Activated CD8-positive, alpha-beta T cell treated with anti-CD3 and anti-CD28 coated beads for 36 hours (primary cell): ENCODE measurements around the gene MPDZ. TPM values are rescaled to one million over a fixed set of nuclear protein-coding genes. Genes with fewer than 3 reads are reported as not detected.

Source experiments
- ATAC-seq: fragments of 200-7000 bp; cut with Tn5 transposase; one replicate; pipeline ENCODE4 v1.10.0; 2021; ENCODE audit warnings: mild to moderate bottlenecking, moderate library complexity
- CTCF ChIA-PET: fragments of 350-600 bp; sonication (Branson Sonifier 250); formaldehyde crosslinking; loops from one replicate; lab custom pipeline; 2021; ENCODE audit warnings: antibody characterized with exemption; lab: Charles Lee
- POLR2A ChIA-PET: fragments of 350-600 bp; sonication (Branson Sonifier 250); formaldehyde crosslinking; loops from one replicate; lab custom pipeline; 2021; ENCODE audit warnings: antibody characterized with exemption; lab: Charles Lee
- DNase-seq: peaks from one replicate; pipeline ENCODE4 v3.0.0-alpha.2; 2020
- H3K27ac Mint-ChIP-seq: one replicate; pipeline ENCODE4 v1.8.0; 2021; ENCODE audit warnings: mild to moderate bottlenecking, mixed read lengths
- H3K27me3 Mint-ChIP-seq: one replicate; pipeline ENCODE4 v1.8.0; 2021; ENCODE audit warnings: mixed read lengths
- H3K36me3 Mint-ChIP-seq: one replicate; pipeline ENCODE4 v1.8.0; 2021; ENCODE audit warnings: low read depth, mixed read lengths
- H3K4me1 Mint-ChIP-seq: one replicate; pipeline ENCODE4 v1.8.0; 2021; ENCODE audit warnings: low read depth, mixed read lengths
- H3K4me3 Mint-ChIP-seq: one replicate; pipeline ENCODE4 v1.8.0; 2021; ENCODE audit warnings: mild to moderate bottlenecking, moderate library complexity, mixed read lengths
- H3K9me3 Mint-ChIP-seq: one replicate; pipeline ENCODE4 v1.8.0; 2021; ENCODE audit warnings: mixed read lengths
- intact Hi-C: fragments of 100-400 bp; cut with micrococcal nuclease; formaldehyde crosslinking; loops from one replicate; pipeline ENCODE4 v1.10.0; 2022
- total RNA-seq, 2 experiments: library from RNA; stranded (reverse); gene quantifications; one replicate each; pipeline ENCODE4 v1.2.3, GENCODE V29; 2021
- TF ChIP-seq, protein P1 (sequence below): fragments of 200-600 bp; IDR thresholded peaks from one replicate; pipeline ENCODE4 v1.8.0; 2022; ENCODE audit warnings: antibody characterized with exemption, mild to moderate bottlenecking

The MPDZ gene
- total RNA-seq, 2 experiments from 2014 or later: not detected

DNA sequence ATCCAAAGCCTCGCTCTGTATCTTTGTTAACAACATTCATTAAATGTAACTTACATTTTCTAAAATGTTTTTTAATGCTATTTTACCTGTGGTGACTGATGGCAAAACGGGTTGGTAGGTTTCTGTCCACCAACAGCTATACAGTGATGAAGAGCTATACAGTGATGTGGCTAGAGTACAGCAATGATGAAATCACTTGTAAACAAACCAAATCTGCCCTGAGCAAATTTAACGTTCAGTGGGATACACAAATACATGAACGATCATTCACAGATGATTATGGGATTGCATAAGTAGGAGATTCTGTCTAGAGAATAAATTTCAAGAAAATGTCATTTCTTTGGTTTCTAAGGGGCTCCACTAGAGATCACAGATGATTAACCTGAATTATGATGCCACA lies 132.7 kb downstream of the MPDZ start:
- Mint-ChIP-seq H3K4me1 (no peaks in the 10 kb centered on the region), H3K27me3 (no peaks in the 10 kb centered on the region), H3K36me3 (no peaks in the 10 kb centered on the region), H3K4me3 (no peak overlapping the region), H3K27ac (no peak overlapping the region), H3K9me3 (peaks cover 5% of the 10 kb centered on the region)
- POLR2A ChIA-PET: no interaction called here
- TF ChIP-seq, protein P1, sequence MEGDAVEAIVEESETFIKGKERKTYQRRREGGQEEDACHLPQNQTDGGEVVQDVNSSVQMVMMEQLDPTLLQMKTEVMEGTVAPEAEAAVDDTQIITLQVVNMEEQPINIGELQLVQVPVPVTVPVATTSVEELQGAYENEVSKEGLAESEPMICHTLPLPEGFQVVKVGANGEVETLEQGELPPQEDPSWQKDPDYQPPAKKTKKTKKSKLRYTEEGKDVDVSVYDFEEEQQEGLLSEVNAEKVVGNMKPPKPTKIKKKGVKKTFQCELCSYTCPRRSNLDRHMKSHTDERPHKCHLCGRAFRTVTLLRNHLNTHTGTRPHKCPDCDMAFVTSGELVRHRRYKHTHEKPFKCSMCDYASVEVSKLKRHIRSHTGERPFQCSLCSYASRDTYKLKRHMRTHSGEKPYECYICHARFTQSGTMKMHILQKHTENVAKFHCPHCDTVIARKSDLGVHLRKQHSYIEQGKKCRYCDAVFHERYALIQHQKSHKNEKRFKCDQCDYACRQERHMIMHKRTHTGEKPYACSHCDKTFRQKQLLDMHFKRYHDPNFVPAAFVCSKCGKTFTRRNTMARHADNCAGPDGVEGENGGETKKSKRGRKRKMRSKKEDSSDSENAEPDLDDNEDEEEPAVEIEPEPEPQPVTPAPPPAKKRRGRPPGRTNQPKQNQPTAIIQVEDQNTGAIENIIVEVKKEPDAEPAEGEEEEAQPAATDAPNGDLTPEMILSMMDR: no peak
- ATAC-seq: no peak
- intact Hi-C loops: no loop called here
- CTCF ChIA-PET: no interaction called here
- no peak for DNase-seq

DNA sequence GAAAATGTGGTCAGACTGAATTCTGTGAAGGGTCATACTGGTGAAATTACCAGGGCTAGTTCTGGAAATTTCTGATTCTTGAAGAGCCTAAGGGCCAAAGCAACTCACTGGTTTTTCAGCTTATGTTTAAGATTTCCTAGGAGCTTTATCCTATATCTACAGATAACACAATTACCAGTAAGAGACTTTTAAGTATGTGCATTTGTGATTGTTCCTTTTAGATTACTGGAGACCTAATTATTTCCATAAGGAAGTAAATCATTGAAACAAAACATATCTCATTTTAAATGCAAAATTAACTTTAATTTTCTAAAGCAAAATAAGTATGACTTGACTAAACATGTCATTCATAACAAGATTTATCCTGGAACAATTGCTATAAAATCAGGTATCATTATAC lies 134.2 kb downstream of the MPDZ start:
- DNase-seq (no peak), ATAC-seq (no peak)
- TF ChIP-seq, protein P1: no peak
- CTCF ChIA-PET: no interaction called here
- Mint-ChIP-seq H3K4me1 (no peaks in the 10 kb centered on the region), H3K36me3 (no peaks in the 10 kb centered on the region), H3K27ac (no peak overlapping the region), H3K4me3 (no peak overlapping the region), H3K27me3 (no peaks in the 10 kb centered on the region), H3K9me3 (peaks cover 5% of the 10 kb centered on the region)
- intact Hi-C loops: no loop called here
- POLR2A ChIA-PET: interaction anchor here (0.8 kb wide), 1 partner anchor 1856 kb away, joined by 3 read pairs; no protein-coding TSS in a partner anchor

DNA sequence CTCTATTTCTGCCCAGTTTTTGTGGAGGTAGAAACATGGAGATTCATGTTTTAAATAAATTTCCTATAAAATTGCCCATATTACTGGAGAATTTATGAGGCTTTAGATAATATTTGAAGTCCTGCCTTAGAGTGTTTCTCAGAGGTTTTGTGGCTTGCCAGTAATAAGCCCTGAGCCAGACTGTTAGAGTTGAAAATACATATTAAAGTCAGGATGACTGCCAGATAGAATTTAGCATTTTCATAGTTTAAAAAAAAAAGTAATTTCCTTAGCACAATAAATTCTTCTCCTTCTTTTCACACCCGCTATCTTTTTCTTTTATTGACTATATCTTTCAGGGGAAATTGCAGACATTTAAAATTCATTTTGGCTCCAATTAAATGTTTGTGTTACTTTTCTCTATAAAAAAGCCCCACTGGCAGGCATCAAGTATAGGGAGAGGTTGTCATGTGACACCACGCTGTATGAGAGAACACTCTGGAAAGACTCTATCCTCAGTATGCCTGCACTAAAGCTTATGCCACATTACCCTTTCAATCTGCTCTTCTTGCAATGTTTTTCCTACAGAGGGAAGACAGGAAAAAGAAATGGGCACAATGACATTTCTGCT lies 135.2 kb downstream of the MPDZ start:
- POLR2A ChIA-PET: interaction anchor here (0.8 kb wide), 1 partner anchor 1857 kb away, joined by 3 read pairs; no protein-coding TSS in a partner anchor
- Mint-ChIP-seq H3K27ac (no peak overlapping the region), H3K4me3 (no peak overlapping the region), H3K4me1 (no peaks in the 10 kb centered on the region), H3K27me3 (no peaks in the 10 kb centered on the region), H3K36me3 (no peaks in the 10 kb centered on the region), H3K9me3 (peaks cover 1% of the 10 kb centered on the region)
- no peak for DNase-seq
- no peak for ATAC-seq
- CTCF ChIA-PET: no interaction called here
- TF ChIP-seq, protein P1: no peak
- intact Hi-C loops: no loop called here

DNA sequence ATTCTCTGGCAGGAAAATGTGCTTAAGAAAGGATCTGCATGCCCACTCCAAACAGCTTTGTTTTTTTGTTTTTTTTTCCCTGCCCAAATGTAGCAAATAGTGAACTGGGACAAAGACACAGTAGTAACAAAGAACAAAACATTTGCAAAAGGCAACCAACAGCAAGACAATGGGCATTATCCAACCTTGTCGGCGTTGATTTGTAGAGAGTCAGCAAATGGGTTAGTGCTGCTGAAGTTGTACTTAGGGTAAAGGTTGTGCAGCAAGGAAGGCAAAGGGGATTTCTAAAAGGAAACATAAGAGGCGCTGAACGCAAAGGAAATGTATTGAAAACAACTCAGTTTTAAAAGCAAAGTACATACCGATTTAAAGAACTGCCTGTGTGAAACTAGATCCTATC lies 136.2 kb downstream of the MPDZ start:
- ChIA-PET POLR2A (no interaction called here), CTCF (no interaction called here)
- Mint-ChIP-seq H3K4me3 (no peak overlapping the region), H3K9me3 (peaks cover 1% of the 10 kb centered on the region), H3K36me3 (no peaks in the 10 kb centered on the region), H3K27ac (no peak overlapping the region), H3K27me3 (no peaks in the 10 kb centered on the region), H3K4me1 (no peaks in the 10 kb centered on the region)
- intact Hi-C loops: no loop called here
- TF ChIP-seq, protein P1: no peak
- no peak for DNase-seq
- no peak for ATAC-seq

DNA sequence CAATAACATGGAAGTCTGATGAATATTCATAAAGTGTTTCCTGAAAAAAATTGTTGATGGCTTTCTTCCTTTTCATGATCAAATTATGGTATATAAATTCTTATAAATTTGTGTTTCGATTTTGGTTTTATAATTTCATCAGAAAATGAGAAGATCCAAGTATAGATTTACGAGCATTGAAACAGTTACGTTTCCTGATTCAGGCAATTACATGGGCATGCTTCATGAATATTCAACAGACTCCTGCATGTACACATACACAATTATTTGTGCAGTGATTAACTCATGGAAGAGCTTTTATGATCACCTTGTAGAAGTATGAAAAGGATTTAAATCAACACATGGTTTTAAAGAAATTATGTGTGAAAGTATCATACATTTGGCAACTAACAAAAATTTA lies 136.7 kb downstream of the MPDZ start:
- intact Hi-C loops: no loop called here
- TF ChIP-seq, protein P1: no peak
- ATAC-seq (no peak), DNase-seq (no peak)
- H3K4me3 Mint-ChIP-seq: no peak overlapping the region
- ChIA-PET POLR2A (no interaction called here), CTCF (no interaction called here)
- H3K27me3 Mint-ChIP-seq: no peaks in the 10 kb centered on the region
- H3K27ac Mint-ChIP-seq: no peak overlapping the region
- no peaks in the 10 kb centered on the region for H3K4me1 Mint-ChIP-seq
- peaks cover 1% of the 10 kb centered on the region for H3K9me3 Mint-ChIP-seq
- H3K36me3 Mint-ChIP-seq: no peaks in the 10 kb centered on the region
